Left kidney (tissue), 8 donors: ENCODE data around the gene ZNF438. TPM values are rescaled to one million over a fixed set of nuclear protein-coding genes. Genes with fewer than 3 reads are reported as not detected.
"Not testable (repeated sequence)": the region's sequence is repeated elsewhere in the genome, so short reads cannot be mapped to it uniquely, and the experiment has no call there.

ENCODE experiments used
- DNase-seq: peaks from one replicate; pipeline ENCODE4 v3.0.0-alpha.2; 2013
- long read RNA-seq, 8 donors: transcript quantifications; one replicate each; lab custom pipeline, GENCODE V29; 2026
- polyA plus RNA-seq: library from polyadenylated mRNA; unstranded; fragments of 120-200 nt; gene quantifications from one replicate; pipeline ENCODE4 v1.2.1, GENCODE V29; 2013; ENCODE audit not compliant: insufficient read length

The ZNF438 gene, protein sequence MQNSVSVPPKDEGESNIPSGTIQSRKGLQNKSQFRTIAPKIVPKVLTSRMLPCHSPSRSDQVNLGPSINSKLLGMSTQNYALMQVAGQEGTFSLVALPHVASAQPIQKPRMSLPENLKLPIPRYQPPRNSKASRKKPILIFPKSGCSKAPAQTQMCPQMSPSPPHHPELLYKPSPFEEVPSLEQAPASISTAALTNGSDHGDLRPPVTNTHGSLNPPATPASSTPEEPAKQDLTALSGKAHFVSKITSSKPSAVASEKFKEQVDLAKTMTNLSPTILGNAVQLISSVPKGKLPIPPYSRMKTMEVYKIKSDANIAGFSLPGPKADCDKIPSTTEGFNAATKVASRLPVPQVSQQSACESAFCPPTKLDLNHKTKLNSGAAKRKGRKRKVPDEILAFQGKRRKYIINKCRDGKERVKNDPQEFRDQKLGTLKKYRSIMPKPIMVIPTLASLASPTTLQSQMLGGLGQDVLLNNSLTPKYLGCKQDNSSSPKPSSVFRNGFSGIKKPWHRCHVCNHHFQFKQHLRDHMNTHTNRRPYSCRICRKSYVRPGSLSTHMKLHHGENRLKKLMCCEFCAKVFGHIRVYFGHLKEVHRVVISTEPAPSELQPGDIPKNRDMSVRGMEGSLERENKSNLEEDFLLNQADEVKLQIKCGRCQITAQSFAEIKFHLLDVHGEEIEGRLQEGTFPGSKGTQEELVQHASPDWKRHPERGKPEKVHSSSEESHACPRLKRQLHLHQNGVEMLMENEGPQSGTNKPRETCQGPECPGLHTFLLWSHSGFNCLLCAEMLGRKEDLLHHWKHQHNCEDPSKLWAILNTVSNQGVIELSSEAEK
- polyA plus RNA-seq = 9.3 TPM
- long read RNA-seq, donor 1 = 0 reads
- long read RNA-seq, donor 2, partial matches to known transcripts = 0 of 1 reads
- long read RNA-seq, donor 2, other reads (novel, unspliced or antisense) = 0 of 1 reads
- long read RNA-seq, donor 3 = 0 reads
- long read RNA-seq, donor 4 = 0 reads
- long read RNA-seq, donor 5 = 0 reads
- long read RNA-seq, donor 6 = 0 reads
- long read RNA-seq, donor 7, partial matches to known transcripts = 0 of 1 reads
- long read RNA-seq, donor 7, other reads (novel, unspliced or antisense) = 0 of 1 reads
- long read RNA-seq, donor 8 = 0 reads

DNA sequence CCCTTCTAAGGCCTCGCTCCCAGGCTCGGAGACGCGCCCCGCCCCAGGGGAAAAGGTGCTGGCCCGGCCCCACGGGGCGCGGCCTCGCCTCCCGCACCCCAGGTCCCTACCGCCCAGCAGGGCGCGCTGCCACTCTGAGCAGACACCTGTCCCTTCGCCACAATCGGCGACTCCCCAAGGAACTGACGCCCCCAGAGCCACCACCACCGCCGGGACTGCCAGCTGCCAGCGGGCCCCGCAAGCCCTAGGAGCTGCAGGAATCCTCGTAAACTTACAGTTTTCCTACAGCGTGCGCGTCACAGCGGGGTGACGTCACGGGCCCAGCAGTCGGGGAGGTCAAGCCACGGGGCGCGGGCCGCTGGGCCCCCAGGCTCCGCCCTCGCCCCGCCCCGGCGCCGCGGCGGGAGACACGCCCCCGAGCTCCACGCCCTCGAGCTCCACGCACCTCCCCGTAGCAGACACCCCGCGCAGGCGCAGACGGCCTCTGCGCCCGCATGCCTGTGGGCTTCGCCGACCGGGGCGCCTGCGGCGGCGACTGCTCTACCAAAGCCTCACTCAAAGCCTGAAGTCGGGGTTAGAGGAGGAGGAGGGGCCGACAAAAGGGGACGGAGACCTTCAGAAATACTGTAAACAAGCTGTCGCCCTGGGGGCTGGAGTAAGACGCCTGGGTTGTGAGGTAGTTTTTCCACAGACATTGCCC lies at the start of gene ZNF438:
Gene ZNF438 (minus strand): TSS at position 308 of the 700 bp plus-strand sequence. CDS start 154,831 bp downstream, outside the sequence.
- peak; percentile 92 for DNase-seq

DNA sequence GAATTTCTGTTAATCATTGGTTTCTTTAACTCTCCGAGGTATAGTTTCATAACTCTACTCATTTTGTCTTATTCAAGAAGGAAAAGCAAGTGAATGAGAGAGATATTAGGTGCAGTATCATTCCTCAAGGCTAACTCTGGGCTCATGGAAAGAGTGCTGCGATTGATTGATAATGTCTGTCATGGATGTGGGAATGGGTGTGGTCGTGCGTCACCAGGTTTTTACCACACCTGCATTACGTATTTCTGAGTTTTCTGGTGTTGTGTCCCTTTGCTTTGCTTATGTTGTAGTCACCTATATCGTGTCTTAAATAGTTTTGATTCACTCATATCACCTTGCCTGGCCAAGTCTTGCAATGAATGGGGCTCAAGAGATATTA lies 44.9 kb upstream of the ZNF438 start:
- DNase-seq = no peak

DNA sequence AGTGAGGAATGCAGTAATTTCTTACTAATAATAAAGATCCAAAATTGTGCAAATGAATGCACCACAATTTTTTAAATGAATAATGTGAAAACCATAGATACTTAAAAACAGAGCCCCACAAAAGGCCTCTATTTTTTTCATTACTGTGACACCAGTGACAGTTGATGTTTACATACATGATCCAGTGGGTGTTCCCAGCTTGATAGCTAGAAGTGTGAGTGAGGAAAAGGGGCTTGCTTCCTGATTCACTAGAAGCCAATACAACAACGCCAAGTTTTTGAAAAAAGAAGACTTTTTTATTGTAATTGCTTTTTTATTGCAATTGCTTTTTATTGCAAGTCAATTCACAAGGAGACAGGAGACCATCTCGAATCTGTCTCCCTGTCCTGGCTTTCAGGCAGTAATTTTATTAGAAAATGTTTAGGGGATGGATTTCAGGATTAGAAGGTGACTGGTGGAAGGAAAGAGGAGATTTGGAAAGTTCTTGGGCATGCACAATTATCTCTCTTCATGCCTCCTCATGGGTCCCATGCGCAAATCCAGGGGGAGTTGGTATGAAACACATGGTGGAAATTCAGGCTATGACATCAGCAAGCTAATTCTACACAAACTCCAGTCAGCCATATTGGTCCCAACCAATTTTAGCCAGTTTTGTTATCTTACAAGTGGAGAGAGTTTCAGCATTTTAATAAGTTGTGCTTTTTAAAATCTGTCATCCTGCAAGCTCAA lies 44.4 kb upstream of the ZNF438 start:
- DNase-seq = no peak

DNA sequence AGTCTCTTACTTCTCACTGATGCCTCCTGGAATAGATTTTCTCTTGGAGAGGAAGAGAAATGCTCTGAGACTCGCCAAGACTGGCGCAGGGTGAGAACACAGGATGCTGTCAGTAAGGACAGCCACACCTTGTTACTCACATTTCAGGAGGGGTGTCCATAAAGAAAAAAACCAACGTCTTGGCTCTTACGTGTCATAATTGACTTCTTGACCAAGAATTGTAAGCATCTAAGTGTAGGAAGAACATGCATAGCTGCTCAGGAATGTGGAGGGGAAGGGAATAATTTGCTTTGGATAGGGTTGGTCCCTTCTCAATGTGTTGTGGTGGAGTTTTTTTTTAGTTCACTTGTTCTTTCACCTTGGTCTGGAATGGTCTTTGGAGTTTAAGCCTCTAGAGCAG lies 43.8 kb upstream of the ZNF438 start:
- DNase-seq = no peak

DNA sequence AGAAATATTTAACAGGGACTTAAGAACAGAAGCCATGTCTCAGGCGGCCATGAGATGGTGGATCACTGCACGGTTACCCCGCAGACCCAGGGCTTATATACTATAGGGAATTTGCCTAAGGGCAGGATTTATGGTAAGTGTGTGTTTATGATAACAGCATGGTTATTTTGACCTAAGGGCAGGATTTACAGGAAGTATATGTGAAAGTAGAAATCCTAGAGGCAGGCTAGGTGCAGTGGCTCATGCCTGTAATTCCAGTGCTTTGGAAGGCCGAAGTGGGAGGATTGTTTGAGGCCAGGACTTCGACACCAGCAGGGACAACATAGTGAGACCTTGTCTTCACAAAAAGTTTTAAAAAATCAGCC lies 43.0 kb upstream of the ZNF438 start:
- DNase-seq = no peak

DNA sequence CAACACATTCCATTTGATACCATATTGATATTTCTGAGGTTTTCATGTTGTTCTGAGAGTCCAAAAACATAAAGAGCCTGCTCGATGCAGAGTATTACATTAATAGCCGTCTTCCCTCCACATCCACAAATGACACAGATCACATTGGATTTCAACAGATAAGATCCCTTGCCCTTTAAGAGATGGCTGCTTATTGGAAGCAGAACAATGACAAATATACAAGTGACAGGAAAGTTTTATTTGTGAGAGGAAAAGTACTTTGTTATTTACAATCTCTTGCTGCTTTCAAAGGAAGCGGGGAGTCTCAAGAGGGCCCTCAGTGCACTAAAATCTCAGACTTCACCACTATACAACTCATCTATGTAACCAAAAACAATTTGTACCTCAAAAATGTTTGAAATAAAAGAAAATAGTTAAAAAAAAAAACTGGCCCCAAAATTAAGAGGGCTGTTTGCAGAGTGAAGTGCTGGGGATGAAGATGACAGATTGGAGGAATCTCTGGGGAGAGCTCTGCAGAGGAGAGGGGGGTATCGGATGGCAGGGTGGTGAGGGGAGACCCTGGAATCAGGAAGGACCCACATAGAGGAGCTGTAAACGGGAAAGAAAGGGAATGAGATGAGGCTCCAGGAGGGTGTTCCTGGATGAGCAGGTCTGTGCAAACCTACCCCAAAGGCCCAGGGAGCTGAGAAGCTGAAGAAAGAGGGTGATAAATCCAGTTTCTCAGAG lies 42.5 kb upstream of the ZNF438 start:
- no peak for DNase-seq

DNA sequence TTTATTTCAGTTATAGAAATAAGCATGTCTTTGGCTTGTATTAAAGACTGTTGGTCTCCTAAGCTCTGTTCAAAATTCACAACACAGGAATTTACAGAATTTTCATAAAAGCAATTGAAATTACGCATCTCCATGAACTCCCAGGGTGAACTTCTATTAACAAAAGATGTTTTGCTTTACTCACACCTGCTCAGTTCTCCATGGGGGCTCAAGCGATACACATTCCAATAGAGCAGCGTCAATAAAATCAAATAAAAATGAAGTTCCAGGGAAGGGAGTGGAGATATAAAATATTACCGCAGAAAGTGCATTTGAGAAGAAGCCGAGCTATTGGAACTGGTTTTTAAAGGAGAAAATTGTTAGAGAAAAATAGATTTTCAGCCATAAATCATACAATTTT lies 41.5 kb upstream of the ZNF438 start:
- no peak for DNase-seq

DNA sequence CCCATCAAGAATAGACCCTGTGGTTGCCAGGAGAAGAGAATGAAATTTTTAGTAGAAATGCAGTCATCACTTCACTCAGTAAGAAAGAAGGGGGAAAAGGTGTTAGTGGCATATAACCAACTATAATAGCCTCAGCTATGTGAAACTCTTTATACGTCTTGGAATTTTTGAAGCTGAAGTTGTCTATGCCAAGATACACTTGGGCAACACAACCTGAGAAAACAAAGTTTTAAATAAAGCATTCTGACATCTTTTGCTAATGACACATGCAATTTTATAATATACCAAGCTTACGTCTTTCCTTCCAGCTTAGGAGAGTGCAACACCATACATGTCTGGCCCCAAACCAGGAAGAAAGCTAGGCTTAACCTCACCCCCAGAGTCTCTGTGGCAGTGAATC lies 40.8 kb upstream of the ZNF438 start:
- DNase-seq = no peak

DNA sequence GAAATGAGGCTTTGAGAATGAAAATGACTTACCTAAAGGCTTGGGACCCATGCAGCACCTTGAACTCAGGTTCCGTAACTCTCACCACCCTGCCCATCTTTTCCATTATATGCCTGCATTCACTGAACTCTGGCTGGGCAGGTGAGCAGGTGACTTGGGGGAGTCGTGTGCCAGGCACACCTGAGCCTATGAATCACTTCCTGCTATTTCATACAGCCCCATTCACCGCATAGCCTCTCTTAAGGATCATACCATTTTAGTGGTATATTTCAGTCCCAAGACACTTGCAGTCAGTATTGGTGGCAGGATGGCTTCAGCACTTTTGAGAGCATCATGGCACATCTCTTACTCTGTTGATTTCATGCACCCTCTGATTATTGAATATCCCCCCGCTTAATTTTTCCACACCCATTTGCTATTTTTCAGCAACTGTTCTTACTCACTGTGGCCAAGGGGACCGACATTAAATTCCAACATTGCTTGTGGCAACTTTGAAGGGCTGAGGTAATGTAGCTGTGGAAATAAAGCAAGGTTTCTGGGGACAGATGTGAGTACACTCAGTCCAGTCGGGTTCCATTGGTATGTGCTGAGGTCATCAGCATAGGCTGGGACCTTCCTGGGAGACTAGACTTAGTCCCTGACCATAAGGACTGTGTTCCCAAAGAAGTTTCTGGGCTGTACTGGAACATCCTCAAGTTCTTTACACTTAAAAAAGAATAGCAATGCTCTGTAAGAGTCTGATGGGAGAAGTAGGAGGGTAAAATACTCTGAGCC lies 39.8 kb upstream of the ZNF438 start:
- DNase-seq = no peak

DNA sequence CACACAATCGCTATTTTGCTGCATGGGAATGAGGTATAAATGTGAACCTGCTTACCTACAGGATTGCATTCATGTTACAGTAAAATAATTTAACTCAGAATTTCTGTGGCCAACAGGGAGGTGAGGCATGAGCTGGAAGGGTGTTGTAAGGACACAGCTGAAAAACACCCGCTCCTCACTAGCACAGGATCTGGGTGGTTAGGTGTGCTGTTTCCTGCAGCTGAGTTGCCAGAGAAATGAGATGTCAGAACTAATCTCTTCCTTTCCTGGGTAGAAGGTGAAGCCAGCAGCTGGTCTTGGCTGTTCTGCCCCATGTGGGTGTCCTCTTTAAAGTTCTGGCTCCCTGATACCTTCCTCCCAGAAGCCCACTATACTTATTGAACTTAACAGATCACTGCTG lies 39.0 kb upstream of the ZNF438 start:
- DNase-seq = no peak

DNA sequence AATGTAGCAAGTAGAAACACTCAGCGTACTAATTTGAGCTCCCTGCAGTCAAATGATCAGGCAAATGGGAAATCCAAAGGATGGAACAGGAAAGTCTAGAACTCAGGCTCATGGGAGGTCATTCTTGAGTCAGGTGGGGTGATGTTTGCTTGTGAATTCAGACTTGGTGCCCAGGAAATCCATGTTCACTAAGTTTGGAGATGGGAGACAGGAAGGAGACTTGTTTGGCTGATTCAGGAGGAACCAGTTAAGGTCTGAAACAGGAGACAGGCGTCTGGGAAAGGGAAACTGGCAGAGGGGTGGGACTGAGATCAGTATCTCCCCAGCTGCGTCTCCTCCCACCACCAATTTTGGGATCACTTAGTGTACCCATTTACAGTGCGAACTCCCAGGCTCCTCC lies 38.4 kb upstream of the ZNF438 start:
- no peak for DNase-seq

DNA sequence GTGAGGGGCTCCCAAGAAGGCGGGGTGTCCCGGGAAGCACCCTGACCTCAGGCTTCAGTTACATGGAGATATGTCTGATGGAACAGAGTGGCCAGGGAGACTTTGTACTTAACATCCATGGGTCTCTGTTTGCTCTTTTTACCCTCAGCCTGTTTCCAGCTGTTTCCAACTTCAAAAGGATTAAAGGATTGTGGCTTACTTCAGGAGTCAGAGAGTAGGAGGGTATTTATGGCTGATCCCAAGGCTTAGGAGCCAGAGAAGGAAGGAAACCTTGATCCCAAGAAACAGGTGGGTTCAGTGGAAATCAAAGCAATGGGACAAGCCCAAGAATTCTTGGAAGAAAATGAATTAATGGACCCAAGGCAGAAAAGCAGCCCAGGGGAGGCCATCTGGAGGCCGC lies 37.7 kb upstream of the ZNF438 start:
- DNase-seq = no peak

DNA sequence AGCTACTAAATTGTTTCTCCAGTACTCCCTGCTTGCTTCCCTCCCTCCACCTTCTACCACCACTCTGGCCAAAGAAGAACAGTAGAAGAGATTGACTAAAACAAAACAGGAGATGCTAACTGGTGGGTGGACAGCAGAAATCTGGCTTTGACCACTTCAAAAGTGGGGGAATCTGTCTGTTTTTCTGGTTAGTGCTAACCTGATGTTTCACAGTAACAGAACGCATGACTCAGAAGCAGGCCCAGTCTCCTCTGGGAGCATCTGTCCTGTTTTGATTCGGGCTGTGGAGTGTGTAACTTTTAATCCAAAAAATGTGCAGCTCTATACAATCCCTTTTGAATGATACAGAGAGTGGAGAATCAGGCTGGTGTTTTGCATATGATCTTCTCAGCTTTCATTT lies 32.7 kb upstream of the ZNF438 start:
- no peak for DNase-seq

DNA sequence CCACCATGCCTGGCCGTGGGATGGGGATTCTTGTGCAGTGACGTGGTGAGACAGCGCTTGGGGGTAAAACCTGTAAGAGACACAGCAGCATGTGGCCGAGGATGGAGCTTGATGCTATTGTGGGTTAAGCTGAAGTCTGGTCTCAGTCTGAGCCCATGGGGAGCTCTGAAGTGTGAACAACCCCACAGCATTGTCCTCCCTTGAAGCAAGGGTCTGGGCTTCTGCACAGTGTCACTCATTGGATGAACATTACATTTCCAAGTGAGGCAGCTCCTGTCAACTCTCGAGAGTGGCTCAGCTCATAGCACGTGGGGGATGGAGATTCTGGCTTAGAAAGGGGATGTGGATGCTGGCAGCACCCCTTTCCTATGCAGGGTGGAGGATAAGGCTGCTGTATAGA lies 32.2 kb upstream of the ZNF438 start:
- no peak for DNase-seq

DNA sequence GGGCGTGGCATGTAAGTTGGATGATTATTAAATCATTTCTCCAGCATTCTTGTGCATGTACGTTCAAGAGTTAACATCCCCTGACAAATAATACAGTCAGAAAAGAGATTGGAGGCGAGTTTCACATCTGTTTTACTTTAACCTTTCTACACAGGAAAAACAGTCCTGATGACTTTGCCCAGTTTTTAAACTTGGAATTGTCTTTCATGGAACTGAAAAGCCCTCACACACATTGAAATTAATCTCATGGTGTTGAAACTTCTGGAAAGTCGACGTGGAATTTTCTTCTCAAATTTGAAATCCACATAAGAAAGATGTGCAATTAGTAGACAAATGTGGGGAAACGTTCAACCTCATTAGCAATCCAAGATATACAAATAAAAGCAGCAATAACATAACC lies 31.2 kb upstream of the ZNF438 start:
- no peak for DNase-seq

DNA sequence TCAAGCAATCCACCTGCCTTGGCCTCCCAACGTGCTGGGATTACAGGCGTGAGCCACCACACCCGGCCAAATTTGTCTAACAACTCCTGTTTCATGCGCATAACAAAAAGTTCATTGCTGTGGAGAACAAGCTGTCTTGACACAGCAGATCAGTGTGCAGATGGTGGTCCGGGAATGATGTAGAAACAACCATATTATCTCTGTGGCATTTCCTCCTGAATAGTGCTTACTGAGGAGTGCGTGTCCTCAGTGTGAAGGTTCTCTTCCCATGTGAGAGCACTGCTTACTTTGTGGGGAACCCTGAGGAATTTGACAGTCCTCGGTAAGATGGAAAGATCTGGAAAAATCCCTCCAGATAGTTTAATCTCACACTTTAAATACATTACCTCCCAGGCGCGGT lies 30.3 kb upstream of the ZNF438 start:
- no peak for DNase-seq

DNA sequence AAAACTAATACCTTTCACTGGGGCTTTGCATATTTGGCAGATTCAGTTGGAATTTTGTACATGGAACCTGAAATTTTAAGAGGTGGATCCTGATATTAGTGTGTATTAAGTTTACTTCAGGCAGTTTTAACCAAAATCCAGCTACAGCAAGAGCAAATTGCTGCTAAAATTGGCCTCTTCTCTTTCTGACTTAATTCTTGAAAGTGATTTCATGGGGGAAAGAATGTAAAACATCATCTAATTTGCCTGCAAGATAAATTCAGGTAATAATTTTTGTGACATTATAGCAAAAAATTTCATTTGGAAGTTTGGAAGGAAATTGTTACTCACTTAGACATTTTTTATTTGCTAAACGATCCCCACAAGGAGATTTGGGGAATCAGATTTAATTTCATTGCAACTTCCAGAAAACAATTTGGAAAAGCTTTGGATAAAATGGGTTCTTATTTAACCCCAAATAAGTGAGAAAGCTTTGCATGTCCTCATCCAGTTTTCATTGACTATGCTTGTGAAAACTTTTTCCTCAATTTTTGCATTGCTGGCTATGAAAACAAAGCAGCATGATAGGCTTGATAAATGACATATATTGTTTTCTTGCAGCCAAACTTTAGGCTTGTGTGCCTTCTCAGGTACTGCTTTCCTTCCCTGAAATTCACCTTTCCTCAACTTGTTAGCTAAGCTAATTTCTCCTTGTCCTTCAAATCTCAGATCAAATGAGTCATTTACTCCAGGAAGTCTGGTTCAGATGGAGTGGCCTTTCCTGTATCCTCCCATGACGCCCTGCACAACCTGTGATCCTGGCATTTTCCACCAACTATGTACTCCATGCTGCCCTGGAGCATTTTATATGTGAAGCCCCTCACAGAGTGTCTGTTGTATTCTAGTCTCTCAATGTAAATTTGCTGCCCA lies 27.4 kb upstream of the ZNF438 start:
- DNase-seq = no peak

DNA sequence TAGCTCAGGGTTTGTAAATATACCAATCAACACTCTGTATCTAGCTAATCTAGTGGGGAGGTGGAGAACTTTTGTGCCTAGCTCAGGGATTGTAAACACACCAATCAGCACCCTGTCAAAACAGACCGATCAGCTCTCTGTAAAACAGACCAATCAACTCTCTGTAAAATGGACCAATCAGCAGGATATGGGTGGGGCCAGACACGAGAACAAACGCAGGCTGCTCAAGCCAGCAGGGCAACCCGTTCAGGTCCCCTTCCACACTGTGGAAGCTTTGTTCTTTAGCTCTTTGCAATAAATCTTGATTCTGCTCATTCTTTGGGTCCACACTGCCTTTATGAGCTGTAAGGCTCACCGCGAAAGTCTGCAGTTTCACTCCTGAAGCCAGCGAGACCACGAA lies 25.0 kb upstream of the ZNF438 start:
- not testable (repeated sequence) for DNase-seq
